HT-29 (cell line): ENCODE measurements around the gene HAGHL. TPM values are rescaled to one million over a fixed set of nuclear protein-coding genes. Genes with fewer than 3 reads are reported as not detected.
"Not testable (repeated sequence)": the region's sequence is repeated elsewhere in the genome, so short reads cannot be mapped to it uniquely, and the experiment has no call there.

ENCODE experiments used
- DNase-seq: peaks from one replicate; pipeline ENCODE4 v3.0.0-alpha.2; 2015; ENCODE audit warnings: low spot score
- total RNA-seq: library from RNA; depleted of rRNA; stranded (reverse); fragments of >200 nt; shearing (Covaris generic); gene quantifications from 2 replicates; pipeline ENCODE4 v1.2.3, GENCODE V29; 2014

The HAGHL gene
- total RNA-seq, 1 experiment from 2014 or later: 80.8 TPM

DNA sequence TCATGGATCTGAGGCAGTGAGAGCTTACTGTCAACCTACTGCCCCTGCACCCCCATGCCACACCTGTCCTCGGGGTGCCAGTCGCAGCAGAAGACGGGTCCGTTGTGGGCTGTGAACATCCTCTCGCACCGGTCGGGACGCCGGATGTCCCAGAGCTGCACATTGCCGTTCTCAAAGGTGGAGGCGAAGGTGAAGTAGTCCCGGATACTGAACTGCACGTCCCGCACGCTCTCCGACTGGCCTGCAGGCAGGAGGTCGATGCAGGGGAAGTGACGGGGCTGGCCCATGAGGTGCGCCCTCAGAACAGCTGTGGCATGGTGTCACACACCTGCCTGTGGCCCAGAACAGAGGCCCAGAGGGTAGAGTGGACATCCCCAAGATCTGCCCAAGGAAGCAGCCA, 39.4 kb upstream of the HAGHL start:
- no peak for DNase-seq

DNA sequence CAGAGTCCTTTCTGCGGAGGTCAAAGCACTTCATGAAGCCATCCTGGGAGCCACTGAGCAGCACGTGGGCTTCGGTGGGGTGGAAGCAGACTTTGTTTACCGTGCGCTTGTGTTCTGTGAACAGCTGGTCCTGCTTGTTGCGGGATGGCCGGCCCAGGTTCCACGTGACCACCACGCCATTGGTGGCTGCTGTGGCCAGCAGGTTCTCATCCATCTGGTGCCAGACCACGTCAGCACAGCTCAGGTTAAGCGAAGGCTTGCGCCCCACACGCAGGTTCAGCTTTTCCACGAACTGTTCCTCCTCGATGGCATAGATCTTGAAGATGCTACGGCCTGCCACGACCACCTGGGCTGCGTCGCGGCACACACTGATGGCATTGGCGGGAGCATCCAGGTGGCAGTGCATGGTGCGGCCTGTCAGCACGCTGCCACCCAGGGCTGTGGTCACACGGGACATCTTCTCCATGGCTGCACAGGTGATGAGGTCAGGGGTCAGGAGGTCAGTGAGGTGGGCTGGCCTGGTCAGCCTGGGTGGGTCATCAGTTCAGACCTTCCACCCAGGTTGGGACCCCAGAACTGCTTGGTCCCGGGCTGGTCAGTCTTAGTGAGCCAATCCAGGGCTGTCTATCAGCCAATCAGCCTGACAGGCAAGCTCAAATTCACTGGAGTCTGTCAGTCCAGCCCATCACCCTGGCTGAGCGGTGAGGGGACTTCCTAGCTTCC, 37.6 kb upstream of the HAGHL start:
- no peak for DNase-seq

DNA sequence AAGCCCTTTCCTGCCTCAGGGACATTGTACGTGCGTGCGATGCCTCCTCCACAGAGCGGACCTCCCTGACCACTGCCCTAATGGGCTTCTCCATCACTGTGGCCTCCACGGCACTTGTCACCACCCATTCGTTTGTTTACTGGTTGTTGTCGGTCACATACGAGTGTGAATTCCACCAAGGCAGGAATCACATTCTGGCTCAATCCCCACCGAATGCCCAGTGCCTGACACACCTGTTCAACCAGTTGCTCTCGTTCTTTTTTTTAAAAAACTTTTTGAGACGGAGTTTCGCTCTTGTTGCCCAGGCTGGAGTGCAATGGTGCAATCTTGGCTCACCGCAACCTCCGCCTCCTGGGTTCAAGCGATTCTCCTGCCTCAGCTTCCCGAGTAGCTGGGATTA, 35.7 kb upstream of the HAGHL start:
- DNase-seq: not testable (repeated sequence)

DNA sequence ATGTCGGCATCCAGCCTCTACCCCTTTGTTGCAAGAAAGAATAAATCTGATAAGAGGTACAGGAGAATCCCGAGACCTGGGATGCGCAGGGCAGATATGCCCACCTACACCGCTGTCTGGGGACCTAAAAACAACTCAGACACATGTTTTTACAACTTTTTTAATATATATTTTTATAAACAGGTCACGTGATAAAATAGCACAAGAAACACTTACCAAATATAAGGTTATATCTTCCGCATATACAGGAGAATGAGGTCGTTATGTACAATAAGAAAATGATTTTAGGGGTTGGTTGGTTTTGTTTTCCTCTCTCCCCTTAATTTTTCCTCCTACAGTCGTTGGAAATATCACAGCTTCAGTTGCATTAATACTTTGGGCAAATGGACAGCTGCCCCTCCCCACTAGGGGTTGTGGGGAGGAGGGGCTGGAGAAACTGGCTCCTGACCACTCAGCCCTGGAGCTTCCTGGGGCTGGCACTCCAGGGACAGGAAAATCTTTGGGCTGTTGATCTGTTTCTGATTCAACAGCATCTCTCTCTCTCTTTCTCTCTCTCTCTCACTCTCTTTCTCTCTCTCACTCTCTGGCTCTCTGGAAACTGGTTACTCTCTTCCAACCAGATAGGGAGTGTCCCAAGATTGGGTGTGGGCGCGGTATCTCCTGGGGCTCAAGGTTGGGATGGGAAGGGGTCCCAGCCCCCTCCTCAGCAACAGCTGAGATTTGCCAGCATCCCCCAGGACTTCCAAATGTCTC, 34.4 kb upstream of the HAGHL start:
- DNase-seq: no peak

DNA sequence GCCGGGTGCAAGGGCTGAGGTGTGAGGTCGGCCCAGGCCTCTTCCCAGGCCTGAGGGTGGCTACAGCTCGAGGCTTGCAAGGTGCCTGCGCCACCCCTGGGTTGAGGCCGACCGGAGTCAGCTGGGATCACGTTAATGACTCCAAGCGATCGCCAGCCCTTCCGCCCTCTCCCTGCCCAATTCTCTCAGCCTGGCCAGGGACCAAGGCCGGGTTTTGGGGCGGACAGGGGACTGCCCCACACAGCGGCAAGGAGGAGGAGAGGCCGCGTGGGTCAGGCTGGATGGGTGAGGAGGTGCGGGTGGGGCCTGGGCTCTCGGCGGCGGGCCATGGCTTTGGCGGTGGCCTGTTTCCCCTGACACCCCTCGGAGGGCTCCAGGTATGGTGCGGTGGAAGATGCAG, 33.5 kb upstream of the HAGHL start:
- DNase-seq: no peak

DNA sequence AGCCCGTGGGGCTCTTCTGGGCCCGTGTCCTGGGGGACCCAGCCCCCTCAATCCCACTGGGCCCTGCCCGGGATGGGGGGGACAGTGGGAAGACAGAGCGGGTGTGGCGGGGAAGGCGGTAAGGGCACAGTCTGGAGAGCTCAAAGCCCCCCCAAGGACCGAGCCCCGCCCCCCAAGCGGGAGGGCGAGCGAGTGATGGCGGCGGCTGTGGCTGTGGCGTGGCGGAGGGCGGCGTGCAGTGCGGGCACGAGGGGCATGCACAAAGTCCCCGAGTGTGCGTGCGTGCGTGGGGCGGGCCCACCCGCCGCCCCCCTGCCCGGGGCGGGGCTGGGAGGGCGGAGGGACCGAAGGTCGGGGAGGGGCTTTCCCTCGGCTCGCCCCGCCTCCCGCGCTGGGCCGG, 33.1 kb upstream of the HAGHL start:
- DNase-seq: no peak

DNA sequence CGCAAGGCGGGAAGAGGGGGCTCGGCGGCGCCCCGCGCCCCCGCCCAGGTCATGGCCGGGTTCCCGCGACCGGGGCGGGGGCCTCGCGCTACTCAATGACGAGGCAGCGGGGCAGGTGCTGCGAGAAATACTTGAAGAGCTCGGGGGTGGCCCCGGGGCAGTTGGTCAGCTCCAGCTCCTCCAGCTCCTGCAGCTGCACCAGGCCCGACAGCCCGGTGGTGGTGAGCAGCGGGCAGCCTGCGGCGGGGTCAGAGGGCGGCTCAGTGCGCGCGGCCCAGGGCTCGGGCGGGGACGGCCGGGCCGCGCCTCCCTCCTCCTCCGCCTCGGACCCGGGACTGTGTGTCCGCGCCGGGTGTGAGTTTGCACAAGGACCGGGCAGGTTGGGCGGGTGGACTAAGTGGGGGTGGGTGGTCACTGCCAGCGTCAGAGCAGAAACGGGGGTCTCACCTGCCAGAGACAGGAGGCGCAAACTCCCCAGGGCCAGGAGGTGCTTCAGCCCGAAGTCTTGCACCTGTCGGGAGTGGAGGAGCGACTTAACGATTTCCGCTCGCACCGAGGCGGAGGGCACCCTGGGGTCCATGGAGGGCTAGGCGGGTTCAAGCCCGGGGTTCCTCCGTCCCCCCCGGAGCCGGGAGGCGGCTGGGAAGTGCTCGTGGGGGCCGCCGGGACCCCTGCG, 32.6 kb upstream of the HAGHL start:
- no peak for DNase-seq

DNA sequence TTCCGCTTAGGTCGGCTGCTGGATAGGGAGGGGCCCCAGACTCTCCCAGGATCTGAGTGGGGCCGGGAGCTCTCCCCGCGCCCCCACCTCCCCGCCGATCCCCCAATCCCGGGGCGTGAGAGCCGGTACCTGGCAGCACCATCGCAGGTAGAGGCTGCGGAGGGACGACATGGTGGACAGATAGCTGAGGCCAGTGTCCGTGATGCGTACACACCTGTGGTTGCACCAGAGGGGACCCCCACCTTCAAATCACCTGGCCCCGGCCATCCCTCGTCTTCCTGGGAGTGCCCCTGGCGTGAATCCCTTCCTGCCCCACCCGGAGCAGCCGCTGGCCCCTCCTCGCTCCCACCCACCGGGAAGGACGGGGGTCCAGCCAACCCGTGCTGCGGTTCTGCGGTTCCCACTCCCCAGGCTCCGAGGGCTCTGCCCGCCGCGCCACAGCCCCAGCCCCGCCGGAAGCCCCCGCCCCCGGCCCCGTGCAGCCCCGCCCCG, 32.0 kb upstream of the HAGHL start:
- no peak for DNase-seq

DNA sequence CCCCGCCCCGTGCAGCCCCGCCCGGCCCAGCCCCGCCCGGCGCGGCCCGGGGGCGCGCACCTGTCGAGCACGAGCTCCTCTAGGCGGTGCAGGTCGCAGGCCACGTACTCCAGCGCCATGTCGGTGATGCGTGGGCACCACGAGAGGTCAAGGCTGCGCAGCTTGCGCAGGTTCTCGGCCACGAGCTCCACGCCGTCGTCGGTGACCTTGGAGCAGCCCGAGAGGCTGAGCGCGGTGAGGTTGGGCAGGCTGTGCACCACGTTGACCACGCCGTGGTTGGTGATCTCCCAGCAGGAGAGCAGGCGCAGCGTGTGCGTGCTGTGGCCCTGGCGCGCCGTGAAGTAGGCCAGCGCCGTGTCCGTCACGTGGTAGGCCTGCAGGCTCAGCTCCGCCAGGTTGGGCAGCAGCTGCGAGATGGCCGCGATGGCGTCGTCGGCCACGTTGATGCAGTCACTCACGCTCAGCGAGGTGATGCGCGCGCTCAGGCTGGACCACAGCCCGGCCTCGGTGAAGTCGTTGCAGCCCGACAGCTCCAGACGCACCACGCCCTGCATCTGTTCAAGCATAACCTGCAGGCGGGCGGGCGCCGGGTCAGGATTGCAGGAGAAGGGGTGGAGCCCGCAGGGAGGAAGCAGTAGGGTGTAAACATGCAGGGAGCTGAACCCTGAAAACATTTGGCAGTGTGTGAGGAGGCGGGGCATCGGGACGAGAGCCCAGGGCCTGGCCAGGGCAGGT, 31.4 kb upstream of the HAGHL start:
- peak; percentile 66 for DNase-seq

DNA sequence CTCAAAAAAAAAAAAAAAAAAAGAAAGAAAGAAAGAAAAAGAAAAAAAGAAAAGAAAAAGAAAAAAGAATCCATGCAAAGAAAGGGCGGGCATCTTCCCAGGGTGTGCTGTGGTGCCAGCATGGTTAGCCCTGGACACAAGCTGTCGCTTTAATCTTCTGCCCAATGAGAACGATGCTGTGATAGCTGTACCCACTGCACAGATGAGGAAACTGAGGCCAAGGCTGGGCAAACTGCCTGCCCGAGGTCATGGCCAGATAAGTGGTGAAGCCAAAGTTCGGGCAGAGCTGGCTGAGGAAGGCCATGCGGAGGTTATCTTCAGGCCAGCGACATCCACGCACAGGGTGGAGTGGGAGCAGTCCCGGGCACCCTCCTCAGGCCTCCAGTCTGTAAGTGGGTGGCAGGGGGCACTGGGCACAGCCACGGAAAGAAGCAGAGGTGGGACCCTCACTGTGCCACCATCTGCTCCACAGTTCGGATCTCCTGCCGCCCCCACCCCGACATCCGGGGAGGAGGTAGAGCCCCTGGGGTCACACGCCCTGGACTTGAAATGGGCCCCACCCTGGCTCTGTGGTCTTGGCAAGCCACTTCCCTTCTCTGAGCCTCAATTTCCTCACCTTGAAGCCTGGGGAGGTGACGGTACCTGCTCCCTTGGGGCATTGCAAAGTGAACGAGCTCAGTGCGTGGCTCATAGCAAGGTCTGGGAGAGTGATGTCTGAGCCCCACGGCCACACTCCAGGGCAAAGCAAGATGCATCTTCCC, 27.8 kb upstream of the HAGHL start:
- no peak for DNase-seq

DNA sequence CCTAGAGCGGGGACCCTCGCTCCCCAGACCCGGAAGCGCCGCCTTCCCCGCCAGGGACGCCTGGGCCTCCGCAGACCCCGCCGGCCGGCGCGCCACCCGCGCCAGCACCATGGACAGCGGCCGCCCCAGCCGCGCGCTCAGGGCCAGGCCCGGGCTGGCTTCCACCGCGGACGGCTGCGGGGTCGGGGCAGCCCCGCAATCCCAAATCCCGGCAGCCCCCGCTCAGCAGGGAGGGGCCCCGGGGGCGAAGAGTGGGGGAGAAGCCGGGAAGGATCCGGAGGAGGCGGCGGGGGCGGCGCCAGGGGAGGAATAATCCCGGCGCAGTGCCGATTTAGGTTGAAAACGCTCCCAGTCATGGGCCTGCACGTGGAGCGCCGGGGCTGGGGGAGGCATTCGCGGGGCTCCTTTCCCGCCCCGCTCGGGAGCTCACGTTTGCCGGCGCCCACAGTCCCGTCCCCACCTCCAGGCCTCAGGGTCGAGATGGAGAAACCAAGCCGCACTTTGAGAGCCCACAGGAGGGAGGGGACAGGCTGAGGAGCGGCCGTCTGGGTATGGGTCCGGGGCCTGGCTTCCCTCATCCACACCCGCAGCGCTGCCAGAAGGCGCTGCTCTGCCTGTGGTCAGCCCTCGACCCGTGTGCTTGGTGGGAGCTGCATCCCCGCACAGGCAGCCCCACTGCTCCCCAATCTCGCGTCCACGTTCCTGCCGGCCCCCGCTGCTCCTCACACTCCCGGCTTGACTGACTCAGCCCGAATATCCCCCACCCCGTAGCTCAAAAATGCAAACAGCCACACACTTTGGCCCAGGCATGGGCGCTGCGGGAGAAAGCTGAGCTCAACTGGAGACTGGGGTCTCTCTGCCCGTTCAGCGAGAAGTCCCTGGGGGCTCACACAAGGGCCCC, 26.0 kb upstream of the HAGHL start:
- no peak for DNase-seq

DNA sequence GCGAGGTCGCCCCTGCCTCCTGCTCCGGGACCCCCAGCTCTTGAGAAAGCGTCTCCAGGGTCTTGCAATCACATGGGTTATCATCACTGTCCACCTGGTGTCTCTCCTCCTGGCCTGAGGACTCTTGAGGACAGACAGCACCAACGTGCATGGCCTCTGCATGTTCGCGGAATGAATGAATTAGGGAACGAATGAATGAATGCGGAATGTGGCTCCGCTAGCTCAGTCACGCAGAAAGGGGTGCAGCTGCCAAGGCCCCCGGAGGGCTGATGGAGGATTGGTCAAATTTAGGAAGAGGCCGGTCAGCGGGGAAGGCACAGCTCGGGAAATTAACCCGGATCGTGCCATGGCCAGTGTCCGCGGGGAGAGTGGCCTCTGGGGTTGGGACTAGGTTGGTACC, 24.6 kb upstream of the HAGHL start:
- DNase-seq: no peak

DNA sequence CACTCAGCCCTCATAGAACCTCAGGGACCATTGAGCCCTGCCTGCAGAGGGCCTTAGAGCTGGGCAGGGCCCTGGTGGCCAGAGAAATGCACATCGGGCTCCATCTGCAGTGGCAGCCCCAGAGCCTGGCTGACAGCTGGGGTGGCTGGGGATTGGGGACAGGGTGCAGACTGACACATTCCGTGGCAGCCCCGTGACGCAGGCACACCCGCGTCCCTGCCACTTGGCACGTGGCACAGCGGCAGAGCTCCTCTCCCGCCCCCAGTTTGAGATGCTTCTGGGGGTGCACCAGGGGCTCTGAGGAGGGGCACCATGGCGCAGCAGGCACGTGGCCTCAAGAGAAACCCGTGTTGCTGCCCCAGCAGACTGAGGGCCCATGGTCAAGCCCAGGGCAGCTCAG, 23.5 kb upstream of the HAGHL start:
- no peak for DNase-seq

DNA sequence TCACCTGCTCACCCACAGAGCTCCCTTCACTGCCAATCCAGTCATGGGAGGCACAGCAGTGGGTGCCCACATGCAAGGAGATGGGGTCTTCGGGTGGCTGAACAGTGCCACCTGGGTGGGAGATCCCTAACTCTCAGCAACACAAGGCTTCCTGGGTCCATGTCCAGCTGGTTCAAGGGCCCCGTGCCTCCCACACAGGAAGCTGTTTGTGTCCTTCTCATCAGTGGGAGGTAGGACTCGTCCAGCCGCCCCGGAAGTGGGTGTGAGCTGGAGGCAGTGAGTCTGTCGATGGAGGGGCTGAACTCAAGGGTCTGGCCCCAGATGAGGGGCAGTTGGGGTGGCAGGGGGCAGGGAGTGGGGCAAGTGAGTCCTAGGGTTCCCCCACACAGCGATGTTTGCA, 22.9 kb upstream of the HAGHL start:
- no peak for DNase-seq

DNA sequence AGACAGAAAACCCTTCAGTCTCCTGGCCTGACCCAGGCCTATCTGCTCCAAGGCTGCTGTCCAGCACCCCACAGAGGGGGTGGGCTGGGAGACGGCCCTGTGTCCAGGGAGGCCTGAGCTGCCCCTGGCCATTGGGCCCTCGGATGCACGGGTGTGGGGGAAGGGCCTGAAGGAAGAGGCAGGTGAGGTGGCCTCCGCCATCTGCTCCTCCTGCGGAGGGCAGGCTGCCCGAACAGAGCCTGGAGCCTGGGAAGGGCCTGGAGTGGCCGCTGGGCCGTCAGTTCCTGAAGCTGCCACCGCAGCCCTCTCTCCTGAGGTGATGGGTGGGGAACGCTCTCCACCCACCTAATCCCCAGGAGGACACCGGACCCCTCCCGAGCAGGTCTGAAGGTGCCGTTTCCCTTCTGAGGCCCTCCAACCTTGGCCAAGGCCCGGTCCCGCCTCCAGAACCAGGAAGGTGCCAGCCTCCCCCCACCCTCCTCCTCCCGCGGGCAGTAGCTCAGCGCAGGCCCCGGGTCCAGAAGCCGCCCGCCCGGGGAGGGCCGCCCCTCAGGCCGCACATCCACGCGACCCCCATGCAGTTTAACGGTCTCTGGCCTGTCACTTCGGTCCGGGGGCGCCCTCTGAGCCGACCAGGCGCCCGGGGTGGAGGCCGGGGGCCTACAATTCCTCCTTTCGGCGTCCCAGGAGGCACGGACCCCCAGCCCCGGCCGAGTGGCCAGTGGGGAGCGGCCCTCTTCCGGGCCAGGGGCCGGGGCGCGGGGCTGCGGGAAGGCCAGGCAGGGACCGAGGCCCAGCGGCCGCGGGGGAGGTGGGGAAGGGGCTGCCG, 22.1 kb upstream of the HAGHL start:
- no peak for DNase-seq

DNA sequence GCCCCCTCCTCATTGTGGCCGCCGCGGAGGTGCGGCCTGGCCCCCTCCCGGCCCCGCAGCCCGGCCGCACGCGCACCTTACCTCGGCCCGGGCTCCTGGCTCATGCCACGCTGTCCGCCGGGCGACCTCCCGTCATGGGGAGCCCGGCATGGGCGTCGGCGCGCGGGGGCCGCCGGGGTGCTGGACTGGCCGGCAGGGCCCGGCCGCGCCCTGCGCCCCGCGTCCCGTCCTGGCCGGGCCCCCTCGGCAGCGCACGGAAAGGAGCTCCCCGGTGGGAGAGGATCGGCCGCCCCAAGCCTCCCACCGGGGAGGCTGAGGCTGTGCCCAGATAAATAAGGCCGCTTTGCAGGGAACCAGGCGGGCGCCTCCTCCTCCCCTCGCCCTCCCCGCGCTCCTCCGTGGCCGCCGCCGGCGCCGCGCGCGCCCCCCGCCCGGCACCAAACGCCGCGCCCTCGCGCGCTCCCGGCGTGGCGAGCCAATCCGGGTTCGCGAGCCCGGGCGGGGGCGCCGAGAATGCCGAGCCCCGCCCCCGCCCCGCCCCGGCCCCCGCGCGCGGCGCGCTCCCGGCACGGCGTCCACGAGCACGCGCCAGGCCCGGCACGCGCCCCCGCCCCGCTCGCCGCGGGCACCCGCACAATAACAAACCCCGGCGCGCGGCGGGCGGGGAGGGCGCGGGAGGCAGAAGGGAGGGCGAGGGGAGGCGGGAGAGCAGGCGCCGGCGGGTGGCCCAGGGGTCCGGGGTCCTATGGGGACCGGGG, 21.3 kb upstream of the HAGHL start, which contains the start of gene FBXL16:
TSS of gene FBXL16 (minus strand) at position 371 of the 758 bp plus-strand sequence. CDS start 8,396 bp downstream, outside the sequence.
- DNase-seq: no peak

DNA sequence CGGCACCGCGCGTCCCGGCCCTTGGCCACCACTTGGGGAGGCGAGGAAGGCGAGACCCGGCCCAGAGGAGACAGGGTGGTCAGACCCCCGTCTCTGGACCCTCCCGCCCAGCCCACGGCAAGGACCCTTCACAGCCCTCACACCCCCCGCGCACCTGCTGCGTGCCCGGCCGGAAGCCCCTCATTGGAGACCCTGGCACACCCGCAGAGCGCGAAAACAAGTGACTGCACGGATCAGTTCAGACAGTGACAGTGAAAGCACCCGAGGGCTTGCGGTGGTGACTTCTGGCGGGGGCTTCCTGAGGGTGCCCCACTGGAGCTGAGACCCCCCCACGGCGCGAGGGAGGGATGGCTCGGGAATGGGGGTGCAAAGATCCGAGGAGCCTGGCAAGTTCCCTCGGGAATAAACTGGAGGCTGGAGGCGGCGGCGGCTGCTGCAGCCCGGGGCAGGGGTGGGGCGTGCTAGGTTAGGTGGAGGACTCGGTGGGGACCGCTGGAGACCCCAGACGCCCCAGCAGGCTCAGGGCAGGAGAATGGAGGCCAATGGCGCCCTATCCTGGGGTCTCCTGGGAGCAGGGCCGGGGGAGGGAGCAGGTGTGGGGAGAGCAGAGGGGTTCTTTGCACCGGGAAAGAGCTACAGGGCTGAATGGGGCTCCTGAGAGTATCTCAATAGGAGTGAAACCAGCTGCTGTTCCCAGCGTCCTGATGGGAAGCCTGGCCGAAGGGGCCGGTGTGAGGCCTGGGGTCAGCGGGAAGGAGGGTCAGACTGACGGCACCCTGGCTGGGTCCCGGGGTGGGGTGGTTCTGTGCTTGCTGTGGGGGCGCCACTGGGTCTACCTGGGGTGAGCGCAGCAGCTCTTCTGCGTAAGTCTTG, 20.5 kb upstream of the HAGHL start:
- DNase-seq: no peak
